NCI-H2171 treated with DMSO at 0.1 percent for 48 hours (cell line): ENCODE measurements around the gene SYNPO.

Experiments
- DNase-seq: peaks from one replicate; lab custom pipeline; 2025; lab: John Stamatoyannopoulos, UW

SYNPO gene, protein sequence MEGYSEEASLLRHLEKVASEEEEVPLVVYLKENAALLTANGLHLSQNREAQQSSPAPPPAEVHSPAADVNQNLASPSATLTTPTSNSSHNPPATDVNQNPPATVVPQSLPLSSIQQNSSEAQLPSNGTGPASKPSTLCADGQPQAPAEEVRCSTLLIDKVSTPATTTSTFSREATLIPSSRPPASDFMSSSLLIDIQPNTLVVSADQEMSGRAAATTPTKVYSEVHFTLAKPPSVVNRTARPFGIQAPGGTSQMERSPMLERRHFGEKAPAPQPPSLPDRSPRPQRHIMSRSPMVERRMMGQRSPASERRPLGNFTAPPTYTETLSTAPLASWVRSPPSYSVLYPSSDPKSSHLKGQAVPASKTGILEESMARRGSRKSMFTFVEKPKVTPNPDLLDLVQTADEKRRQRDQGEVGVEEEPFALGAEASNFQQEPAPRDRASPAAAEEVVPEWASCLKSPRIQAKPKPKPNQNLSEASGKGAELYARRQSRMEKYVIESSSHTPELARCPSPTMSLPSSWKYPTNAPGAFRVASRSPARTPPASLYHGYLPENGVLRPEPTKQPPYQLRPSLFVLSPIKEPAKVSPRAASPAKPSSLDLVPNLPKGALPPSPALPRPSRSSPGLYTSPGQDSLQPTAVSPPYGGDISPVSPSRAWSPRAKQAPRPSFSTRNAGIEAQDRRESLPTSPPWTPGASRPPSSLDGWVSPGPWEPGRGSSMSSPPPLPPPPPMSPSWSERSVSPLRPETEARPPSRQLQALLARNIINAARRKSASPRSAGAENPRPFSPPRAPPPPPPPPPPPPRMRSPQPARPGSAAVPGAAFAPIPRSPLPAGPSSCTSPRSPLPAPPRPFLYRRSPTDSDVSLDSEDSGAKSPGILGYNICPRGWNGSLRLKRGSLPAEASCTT

DNA sequence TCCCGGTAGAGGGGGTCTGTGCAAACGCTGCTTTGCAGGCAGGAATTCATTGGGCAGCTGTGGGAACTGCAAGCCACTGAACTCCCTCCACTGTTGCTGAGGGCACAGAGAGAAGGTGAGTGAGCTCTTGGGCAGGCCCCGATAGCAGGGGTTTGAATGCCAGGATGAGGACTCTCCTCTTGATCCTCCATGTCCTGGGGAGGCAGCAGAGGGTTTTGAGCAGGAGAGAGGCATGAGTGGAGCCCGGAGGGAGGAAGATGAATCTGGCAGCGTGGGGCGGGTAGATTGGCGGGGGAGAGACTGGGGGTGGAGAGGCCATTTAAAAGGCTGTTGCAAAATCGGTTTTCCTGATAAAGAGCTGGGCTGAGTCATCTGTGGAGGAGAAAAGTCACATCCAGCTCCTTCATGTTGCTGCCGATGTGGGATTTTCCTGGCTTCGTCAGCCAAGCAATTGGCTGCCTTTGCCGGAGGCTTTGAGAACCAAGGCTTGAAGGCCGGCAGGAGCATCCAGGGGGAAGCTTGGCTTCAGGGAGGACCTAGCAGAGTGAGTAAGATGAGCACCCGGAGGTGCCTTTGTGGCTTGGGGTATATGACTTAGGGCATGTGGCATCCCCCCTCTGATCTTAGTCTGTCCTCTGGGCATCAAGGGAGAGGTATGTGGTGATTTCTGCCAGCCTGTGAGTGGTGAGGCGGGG, at the start of gene SYNPO:
Gene SYNPO, plus strand, starts transcription at position 350 of the 695 bp plus-strand sequence. CDS start 7,616 bp downstream, outside the sequence.
- DNase-seq, result no peak

DNA sequence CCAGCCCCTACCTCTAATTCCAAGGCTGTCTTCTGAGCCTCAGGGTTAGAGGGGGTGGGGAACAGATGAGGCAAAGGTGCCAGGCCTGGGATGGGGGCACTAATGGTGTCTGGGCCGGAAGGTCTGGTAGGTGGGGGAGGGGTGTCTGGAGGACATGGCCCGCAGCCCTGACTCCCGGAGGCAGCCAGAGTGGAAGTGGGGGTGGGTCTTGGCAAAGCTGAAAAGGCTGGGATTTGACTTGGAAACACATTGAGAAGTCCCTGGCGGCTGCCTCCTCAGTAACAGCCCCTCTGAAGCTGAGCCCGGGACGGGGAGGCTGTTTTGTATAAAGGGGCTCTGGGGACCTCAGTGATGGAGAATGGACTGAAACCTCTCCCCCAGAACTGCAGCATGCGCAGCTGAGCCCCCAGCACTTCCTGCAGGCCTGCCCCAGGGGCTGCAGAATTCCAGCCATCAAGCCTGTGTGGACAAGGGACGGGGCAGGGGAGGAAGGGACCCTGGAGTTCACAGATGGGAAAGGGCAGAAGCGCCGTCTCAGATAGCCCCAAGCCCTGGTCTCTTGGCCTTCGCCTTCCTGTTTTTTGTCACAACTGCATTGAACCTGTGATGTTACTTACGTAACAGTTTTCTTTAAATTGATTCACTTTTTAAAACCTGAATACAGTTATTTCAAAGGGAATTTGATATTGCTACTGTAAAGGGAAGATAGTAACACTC, 49.3 kb upstream of the SYNPO start:
- DNase-seq, result no peak

DNA sequence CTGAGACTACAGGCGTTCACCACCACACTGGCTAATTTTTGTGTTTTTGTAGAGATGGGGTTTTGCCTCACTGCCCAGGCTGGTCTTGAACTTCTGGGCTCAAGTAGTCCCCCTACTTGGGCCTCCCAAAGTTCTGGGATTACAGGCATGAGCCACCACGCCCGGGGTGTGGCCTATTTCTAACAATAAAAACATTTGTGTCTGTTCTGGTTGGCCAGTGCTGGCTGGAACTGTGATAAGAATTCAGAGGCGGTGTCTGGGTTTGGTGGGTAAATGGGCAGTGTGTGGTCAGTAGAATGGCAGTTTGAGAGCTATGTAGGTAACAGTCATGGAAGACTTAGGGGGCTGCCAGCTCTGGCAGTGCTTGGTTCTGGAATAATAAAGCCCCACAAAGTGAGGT, 46.9 kb upstream of the SYNPO start:
- DNase-seq, result no peak

DNA sequence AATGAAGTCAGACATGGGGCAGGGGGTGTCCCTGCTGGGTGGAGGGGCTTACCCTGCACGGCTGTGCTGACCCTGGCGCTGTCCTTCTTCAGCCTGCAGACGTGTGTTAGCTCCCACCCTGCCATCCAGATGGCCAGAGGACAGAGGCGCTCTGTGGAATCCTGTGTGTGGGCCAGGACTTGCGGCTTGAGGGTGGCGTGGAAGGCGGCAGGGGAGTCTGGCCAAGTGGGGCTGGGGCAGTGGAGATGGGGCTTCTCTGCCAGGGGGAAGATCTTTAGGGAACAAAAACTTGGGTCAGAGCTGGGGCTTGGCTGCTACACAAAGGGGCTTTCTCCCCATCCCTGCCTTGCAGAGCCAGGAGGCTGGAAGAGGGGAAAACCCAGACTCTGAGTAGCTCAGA, 46.5 kb upstream of the SYNPO start:
- DNase-seq, result no peak

DNA sequence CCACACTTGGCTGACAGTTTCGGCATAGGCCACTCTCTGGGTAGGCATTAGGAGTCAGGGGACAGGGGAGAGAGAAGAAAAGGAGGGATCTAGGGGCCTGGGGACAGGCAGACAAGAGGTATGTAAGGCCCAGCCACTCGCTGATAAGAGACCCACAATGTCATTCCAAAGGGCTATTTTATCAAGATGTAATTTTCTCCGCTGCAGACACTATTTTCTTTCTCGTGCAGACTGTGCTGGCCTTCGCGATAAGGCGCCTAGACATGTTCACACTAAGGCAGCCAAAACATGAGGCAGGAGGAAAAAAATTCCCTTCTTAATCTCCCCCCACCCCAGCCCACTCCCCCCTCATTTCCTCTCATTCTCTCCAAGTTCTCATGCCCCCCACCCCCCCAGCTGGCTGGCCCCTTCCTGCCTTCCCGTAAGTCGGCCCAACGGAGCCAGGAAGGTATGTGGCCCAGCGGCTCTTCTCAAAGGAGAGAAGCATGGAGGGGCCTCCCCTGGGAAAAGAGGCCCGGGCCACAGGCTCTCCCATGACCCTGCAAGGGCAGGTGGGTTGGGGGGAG, 44.9 kb upstream of the SYNPO start:
- DNase-seq, result no peak

DNA sequence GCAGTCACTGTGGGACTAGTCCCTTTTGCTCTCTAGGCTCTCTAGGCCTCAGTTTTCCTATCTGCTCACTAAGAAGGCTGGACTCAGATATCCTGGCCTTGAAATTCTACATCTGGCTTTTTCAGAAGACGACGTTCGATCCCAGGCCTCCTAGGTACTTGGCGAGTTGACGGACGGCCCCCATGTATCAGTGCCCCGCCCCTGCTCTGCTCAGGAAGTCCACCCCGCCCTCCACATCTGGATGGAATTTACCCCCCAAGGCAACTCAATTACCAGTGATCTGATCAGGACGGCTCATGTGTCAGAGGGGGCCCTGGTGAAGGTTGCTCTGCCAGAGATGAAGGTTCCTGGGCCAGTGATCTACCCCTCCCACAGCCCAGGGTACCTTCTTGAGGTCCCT, 44.1 kb upstream of the SYNPO start:
- DNase-seq, result no peak

DNA sequence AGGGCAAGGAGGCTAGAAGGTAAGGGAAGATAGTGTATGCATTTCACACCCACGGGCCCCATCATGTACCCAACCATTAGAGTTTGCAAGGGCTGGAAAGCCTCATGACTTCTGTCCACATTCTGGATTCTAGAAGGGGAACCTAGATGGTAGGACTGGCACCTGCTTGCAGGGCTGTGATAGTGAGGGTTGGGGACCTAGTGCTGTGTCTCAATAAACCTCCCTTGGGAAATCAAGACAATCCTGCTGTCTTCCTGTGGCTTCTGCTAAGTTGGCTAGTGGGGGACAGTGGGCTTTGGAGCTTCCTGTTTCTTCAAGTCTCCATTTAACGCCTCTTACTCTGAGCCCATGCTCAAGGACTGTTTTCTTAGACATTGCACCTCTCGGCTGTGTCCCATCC, 43.6 kb upstream of the SYNPO start:
- DNase-seq, result no peak

DNA sequence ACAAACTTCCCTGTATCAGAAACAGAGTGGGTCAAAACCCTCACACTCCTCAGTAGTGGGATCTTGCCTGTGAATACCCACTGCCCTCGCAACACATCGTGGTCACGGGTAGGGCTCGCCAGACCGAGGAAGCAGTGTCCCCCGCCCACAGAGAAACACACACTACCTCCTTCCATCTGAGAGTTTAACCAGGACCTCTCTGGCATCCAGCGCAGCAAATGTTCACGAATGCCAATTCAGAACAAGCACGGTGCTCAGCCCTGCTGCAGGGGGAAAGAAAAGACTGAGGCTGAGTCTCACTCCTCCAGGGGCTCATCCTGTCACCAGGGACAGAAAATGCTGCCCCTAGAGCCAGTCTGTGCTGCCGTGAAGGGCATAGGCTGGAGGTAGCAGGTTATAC, 42.5 kb upstream of the SYNPO start:
- no peak for DNase-seq

DNA sequence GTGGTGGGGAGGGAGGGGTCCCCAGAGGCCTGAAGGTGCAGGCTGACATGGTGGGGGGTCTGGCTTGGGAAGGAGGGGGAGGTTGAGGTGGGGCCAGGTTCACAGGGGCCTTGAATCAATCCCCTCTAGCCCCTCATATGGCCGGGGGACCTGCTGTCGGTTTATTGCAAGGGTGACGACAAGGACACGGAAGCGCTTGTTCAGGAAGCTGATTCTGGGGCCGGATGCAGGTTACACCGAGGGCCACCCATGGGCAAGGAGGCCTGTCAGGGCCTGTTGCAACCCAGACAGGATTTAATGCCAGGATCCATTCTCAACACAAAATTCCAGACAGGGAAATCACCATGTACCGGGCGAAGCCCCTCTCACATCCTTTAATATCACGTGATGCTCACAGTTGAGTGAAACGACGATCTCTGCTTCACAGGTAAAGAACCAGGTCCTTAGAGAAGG, 41.6 kb upstream of the SYNPO start:
- DNase-seq, result no peak

DNA sequence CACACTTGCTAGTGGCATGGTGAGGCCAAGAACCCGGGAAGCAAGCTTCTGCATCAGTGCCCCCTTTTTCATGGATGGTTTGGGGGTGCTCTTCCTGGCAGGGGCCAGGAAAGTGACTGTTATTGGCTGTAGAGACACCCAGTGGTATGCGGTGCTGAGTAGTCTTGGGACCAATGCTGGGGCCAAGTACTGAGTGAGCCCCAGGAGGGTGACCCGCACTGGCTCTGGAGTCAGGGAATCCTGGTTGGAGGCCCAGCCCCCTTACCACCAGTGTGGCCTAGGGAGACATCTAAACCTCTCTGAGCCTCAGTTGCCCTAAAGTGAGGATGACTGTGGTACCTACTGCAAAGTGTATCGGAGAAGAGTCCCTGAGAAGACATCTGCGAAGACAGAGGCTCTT, 41.2 kb upstream of the SYNPO start:
- no peak for DNase-seq

DNA sequence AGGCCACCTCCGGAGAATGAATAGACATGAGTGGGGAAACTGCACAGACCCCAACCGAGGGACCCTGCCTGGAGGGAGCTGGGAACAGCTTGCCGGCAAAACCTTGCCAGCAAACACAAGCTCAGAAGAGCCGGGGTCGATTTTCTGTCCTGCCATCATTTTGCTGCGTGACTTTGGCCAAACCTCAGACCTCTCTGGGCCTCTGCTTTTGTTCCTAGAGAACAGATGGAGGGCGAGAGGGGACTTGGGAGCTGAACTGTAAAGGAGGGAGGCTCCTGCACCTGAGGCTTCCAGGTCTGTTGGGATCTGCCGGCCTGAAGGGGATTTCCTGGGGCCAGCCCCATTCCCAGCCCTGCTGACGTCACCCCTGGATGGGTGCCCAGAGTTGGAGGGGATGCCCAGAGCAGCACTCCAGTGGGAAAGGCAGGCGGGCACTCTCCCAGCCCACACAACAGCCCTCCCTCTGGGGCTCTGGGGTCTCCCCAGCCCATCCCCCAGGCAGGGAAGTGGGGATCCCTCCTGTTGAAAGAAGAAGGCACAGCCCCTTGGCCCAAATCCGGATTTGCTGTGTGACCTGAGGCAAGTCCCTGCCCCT, 40.4 kb upstream of the SYNPO start:
- peak; percentile 82 for DNase-seq

DNA sequence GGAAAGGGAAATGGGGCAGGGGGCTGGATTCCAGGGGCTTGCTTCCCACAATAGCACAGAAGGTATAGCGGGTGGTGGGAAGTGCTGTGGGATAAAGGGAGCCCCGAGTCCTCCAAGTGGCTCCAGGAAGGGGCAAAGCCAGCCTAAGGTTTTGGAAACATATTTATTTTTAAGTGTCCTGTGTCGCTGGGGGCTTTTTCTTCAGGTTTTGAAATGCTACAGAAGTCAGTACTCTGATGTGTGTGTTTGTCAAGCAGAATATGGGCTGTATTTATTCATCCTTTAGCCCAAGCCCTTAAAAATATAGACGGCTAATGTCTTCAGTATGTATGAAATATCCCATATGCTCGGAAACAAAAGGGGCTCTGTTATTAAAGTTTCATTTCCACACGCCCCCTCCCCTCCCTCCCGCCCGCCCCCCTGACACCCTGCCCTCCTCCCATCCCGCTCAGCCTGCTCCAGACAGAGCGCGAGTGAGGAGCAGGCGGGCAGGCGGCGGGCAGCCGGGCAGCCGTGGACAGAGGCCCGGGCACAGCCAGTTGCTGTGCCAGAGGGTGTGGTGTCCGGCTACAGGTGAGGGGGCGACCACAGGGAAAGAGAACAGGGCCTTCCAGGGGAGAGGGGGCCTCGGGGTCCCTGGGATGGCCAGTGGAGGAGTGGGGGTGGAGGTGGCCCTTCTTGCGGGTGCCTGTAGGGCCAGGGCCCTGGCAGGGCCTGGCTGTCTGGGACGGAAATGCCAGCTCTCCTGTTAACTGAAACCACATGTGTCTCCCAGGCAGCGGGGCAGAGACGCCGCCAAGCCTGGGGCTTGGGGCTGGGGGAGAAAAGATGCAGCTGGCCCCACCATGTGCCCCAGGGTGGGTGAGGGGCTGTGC, 39.6 kb upstream of the SYNPO start:
- no peak for DNase-seq

DNA sequence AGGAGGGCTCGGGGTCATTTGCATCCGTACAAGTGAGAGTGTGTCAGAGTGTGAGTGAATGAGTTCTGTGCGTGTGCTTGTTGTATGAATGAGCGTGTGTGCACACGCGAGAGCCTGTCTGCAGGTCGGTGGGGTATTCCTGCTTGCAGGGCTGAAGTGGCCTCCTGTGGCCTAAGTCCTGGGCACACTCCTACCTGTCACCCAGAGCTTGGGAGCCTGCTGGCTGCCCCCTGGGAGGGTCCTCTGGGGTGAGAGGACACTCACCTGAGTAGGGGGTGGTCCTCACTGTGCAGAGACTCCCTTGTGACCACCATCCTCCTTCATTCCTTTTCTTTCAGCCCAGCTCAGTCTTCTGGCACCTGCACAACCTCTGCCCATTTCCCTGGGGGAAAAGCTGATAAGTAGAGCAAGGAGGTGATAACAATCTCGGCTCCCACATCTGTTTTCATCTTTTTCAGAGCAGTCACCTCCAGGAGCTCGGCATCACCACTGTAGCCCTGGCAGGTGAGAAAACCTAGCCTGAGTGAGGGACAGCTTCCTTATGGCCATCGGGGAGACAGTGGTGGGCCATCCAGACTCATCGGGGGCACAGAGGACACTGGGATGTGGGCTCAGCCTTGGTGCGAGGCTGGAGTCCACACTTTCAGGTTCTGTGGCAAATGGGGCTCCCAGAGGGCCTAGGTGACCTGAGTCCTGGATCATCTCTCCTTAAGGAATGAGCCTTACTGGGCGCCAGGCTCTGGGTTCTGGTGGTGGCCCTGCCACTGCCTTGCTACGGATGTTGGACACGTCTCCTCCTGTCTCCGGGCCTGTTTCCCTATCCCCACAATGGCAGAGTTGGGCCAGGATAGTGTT, 38.7 kb upstream of the SYNPO start:
- peak; percentile 5 for DNase-seq

DNA sequence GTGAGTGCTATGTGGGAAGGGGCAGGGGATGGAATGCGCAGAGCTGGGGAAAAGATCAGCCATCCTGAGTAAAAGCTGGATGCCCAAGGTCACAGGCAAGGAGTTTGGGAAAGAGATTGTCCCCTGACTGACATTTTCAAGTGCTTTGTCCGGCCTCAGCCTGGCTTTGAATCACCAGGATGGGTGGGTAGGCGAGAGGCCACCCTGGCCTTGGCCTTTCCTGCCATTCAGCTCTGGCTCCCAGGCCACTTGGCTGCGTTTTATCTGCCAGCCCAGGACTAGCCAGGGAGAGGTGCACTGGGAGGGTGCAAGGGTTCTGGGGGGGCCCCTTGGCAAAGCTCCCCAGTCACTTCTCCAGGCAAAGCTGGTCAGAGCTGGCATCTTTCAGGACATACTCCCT, 37.4 kb upstream of the SYNPO start:
- DNase-seq, result no peak

DNA sequence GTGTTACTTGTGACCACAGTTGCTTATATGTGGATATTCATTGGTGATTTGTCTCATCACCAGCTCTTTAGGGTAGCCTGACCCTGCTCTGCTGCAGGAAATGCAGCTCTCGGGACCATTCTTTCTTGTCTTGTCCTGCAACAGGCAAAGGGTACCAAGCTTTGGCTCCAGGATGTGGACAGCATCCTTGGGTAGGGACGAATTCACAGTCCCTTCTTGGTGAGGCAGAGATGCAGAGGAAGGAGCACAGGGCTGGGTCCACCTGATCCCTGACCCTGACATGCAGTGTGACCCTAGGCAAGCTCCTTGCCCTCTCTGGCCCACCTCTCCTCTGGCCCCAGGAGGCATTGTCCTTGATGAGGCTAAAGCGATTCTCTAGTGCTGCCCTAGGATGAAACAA, 37.0 kb upstream of the SYNPO start:
- no peak for DNase-seq

DNA sequence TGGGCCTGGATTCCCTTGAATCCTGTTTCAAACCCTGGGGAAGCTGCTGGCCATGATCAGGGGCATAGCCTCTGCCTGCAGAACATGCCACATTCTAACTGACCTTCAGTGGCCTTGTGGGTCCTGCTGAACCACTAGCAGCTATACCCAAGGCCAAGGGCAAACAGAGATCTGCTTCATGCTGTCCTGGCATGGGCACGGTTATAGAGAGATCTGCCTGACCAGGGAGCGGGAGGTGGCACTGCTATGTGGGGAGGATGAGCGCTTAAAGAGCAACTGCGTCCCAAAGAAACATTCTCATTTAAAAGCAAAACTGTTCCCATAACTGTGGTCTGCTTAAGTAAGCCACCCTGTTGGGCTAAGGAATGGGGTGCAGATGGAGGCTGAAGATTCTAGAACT, 36.5 kb upstream of the SYNPO start:
- DNase-seq, result no peak

DNA sequence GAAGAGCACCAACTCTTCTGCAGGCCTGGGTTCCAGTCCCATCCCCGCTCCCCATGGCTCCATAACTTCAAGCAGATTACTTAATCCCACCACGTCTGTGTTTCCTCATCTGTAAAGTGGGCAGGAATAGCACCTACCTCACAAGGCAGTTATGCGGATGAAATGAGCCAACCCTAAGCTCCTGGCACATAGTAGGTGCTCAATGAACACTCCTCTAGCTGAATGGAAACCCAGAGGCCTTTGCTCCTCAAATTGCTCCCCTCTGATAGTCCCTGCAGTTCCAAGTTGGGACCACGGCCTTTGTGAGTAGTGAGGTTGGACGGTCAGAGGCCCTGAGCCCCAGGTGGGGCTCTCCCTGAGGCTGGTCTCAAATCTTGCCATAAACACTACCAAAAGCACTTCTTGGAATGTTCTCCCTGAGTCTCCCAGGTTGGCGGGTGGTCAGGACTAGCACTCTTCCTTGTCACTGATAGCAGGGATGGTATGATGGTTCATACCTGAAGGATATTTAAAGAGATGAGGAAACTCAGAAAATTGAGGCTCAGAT, 35.5 kb upstream of the SYNPO start:
- no peak for DNase-seq

DNA sequence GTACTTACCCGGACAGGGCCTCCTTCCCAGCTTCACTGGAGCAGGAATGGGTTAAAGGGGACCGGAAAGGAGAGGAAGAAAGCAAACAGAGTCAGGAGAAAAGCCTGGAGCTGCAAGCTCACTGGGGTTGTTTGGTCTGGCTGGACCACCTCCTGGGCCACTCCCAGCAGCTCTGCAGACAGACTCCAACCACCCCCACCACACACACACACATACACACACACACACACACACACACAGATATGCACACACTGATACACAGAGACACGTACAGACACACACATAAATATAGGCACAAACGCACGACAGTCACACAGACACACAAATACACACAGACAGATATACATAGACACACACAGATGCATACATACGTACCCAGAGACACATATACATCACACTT, 34.9 kb upstream of the SYNPO start:
- DNase-seq, result no peak

DNA sequence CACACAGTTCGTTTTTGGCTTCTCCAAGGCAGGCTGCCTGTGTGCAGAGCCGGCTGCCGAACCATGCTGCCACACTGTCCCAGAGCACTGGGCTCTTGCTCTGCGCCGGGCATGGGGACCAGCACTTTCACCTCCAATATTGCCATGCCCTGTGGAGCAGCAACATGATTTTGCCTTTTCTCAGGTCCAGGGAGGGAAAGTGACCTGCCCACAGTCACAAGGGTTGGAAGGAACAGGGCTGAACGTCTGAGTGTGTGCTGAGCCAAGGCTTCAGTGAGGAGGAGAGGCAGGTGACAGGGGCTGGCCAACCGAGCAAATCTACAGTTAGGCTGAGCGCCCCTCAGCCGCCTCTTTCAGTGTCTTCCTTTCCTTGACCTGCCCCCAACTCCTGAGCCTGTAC, 34.0 kb upstream of the SYNPO start:
- DNase-seq, result no peak
